ENCODE data around the gene PROSER2.

- TF ChIP-seq CTCF (IDR thresholded peaks at IDR 0.05; ENCODE audit: low read length), result peak; percentile 80
- TF ChIP-seq EZH2phosphoT487 (IDR thresholded peaks at IDR 0.05; ENCODE audit: low read length), result no peak
Observed at GRCh38 chr10:11782793-11783557, 40.2 kb upstream of the PROSER2 start.

All from MM.1S (cell line).